Epithelial cell of esophagus (primary cell): ENCODE measurements around the gene TUBGCP6.

Source experiments
- DNase-seq: peaks from one replicate; pipeline ENCODE4 v3.0.0; 2010; ENCODE audit warnings: low read depth
- H3K4me3 ChIP-seq: 2 replicates; pipeline ENCODE4 v1.5.1; 2011; ENCODE audit warnings: mild to moderate bottlenecking, low read length, control low read depth
- CTCF ChIP-seq: IDR thresholded peaks from 2 replicates; pipeline ENCODE4 v1.5.1; 2011; ENCODE audit warnings: low read depth, mild to moderate bottlenecking, low read length, control low read depth, inconsistent platforms; ENCODE audit not compliant: insufficient read depth; ENCODE audit errors: missing control alignments

Gene TUBGCP6

GRCh38 chr22:50289151-50289941 is 44.5 kb upstream of the TUBGCP6 start:
- no peak for DNase-seq
- no peak for TF ChIP-seq CTCF
- no peak overlapping the region for H3K4me3 ChIP-seq

- no peak overlapping the region for H3K4me3 ChIP-seq
- DNase-seq, result no peak
- TF ChIP-seq CTCF, result no peak
Observed at GRCh38 chr22:50287731-50288130, 42.9 kb upstream of the TUBGCP6 start.

- DNase-seq, result no peak
- no peak for TF ChIP-seq CTCF
Observed at GRCh38 chr22:50286701-50287318, 42.0 kb upstream of the TUBGCP6 start.

GRCh38 chr22:50286275-50286674 is 41.5 kb upstream of the TUBGCP6 start:
- TF ChIP-seq CTCF, result no peak
- no peak for DNase-seq
- no peak overlapping the region for H3K4me3 ChIP-seq

More at GRCh38 chr22:50286701-50287318, 42.0 kb upstream of the TUBGCP6 start:
- H3K4me3 ChIP-seq, result no peak overlapping the region

GRCh38 chr22:50285568-50286229 is 40.9 kb upstream of the TUBGCP6 start:
- TF ChIP-seq CTCF, result no peak
- no peak for DNase-seq
- H3K4me3 ChIP-seq, result no peak overlapping the region

GRCh38 chr22:50284479-50284878 is 39.7 kb upstream of the TUBGCP6 start:
- TF ChIP-seq CTCF, result no peak
- DNase-seq, result no peak
- H3K4me3 ChIP-seq, result no peak overlapping the region

- no peak for TF ChIP-seq CTCF
- DNase-seq, result no peak
- no peak overlapping the region for H3K4me3 ChIP-seq
Observed at GRCh38 chr22:50283821-50284220, 39.0 kb upstream of the TUBGCP6 start.
